ENCODE measurements around the gene ALDH1A2.

ALDH1A2 gene

DNA sequence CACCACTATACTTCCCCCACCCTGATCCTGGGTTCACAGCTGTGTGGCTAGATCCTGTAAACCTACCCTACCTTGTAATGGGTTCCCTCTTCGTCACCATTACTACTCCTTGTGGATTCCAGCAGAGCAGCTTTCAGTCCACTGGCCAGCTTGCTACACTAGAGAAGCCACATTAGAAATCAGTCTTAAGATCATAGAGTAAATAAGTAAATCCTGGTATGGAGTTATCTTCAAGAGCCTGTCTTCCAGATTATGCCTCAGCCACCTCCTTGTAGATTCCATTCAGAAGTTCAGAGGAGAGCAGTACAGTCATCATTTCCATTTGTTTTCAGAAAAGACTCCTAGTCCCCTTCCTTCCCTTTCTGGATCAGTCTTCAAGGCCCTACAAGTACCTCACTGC lies 123.7 kb downstream of the ALDH1A2 start:
- Histone ChIP-seq H3K4me1 (ENCODE audit: control insufficient read depth, insufficient read depth, low read length) (no peaks in the 10 kb centered on the region), H3K9me3 (ENCODE audit: control insufficient read depth, insufficient read depth, low read depth, low read length) (no peaks in the 10 kb centered on the region), H3K9ac (ENCODE audit: low read length) (no peak overlapping the region), H3K27ac (ENCODE audit: low read depth, low read length) (no peak overlapping the region), H3K36me3 (ENCODE audit: control insufficient read depth, insufficient read depth, low read length) (no peaks in the 10 kb centered on the region), H3K27me3 (ENCODE audit: control insufficient read depth, insufficient read depth, low read length) (no peaks in the 10 kb centered on the region), H3K4me3 (ENCODE audit: low read depth, low read length) (no peak overlapping the region)

DNA sequence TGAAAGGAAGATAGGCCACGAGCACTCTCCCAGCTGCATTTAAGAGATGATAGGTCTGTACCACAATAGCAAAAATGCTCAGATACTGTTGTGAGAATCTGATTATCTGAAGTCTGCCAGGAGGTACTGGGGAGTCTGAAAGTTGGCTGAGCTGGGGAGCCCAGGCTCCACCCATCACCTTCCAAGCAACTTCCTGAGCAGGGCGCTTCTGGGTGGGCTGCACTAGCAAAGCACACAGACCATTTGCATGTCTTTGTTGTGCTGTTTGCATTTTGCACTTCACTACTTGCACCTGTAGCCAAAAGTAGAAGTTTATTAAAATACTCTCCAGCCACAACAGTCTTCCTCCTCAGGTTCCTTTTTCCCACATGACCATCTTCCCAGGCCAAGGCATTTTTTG lies 133.2 kb downstream of the ALDH1A2 start:
- H3K4me3 ChIP-seq (ENCODE audit: low read depth, low read length): no peak overlapping the region
- H3K9ac ChIP-seq (ENCODE audit: low read length): no peak overlapping the region
- H3K27me3 ChIP-seq (ENCODE audit: control insufficient read depth, insufficient read depth, low read length): no peaks in the 10 kb centered on the region
- H3K9me3 ChIP-seq (ENCODE audit: control insufficient read depth, insufficient read depth, low read depth, low read length): no peaks in the 10 kb centered on the region
- no peaks in the 10 kb centered on the region for H3K36me3 ChIP-seq (ENCODE audit: control insufficient read depth, insufficient read depth, low read length)
- H3K4me1 ChIP-seq (ENCODE audit: control insufficient read depth, insufficient read depth, low read length): peaks cover 7% of the 10 kb centered on the region
- H3K27ac ChIP-seq (ENCODE audit: low read depth, low read length): no peak overlapping the region

DNA sequence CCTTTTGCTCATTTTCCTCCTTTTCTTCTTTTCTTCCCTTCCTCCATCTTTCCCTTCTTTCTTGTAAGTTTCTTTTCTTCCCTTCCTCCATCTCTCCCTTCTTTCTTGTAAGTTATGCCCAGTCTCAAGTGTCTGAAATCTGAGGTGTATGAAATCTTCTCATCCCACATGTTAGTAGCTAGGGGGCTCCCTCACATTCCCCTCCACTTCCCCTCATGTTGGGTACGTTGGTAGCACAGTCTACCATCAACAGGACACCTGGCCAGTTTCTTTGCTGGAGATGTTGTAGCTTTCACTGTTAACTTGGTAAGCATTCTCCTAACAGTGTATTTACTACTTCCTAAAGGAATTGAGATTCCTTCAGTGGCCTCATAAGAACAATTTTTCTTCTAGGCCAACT lies 133.9 kb downstream of the ALDH1A2 start:
- Histone ChIP-seq H3K27ac (ENCODE audit: low read depth, low read length) (no peak overlapping the region), H3K27me3 (ENCODE audit: control insufficient read depth, insufficient read depth, low read length) (no peaks in the 10 kb centered on the region), H3K9ac (ENCODE audit: low read length) (no peak overlapping the region), H3K4me3 (ENCODE audit: low read depth, low read length) (no peak overlapping the region), H3K9me3 (ENCODE audit: control insufficient read depth, insufficient read depth, low read depth, low read length) (no peaks in the 10 kb centered on the region), H3K4me1 (ENCODE audit: control insufficient read depth, insufficient read depth, low read length) (peaks cover 7% of the 10 kb centered on the region), H3K36me3 (ENCODE audit: control insufficient read depth, insufficient read depth, low read length) (no peaks in the 10 kb centered on the region)

DNA sequence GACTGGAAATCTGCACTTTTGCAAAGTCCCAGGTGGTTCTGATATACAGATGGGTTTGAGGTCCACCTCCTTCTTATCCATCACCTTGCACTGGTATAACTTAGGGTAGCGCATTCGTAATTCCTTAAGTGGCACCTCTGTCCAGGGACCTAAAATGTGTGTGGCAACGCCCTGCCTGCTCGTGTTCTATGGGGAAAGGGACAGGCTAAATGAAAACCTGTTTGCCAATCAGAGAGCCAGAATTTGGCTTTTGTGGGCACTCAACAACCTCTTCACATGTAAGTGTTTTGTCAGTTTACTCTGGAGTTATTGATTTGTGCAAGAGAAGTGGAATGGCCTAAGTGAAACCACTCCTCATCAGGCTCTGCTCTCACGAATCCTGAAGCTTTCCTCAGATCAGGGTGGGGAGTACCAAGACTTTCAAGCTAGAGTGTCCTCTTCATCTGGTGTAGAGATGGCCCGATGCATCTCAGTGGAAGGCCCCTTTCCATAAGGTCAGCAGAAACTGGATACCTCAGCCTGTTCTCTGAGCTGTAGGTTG lies 138.3 kb downstream of the ALDH1A2 start:
- H3K36me3 ChIP-seq (ENCODE audit: control insufficient read depth, insufficient read depth, low read length): no peaks in the 10 kb centered on the region
- no peaks in the 10 kb centered on the region; the same call in 1 of the 2 replicates for H3K27me3 ChIP-seq (ENCODE audit: control insufficient read depth, insufficient read depth, low read length)
- peaks cover 1% of the 10 kb centered on the region for H3K4me1 ChIP-seq (ENCODE audit: control insufficient read depth, insufficient read depth, low read length)
- H3K9ac ChIP-seq (ENCODE audit: low read length): no peak overlapping the region
- H3K4me3 ChIP-seq (ENCODE audit: low read depth, low read length): no peak overlapping the region
- H3K9me3 ChIP-seq (ENCODE audit: control insufficient read depth, insufficient read depth, low read depth, low read length): no peaks in the 10 kb centered on the region
- H3K27ac ChIP-seq (ENCODE audit: low read depth, low read length): no peak overlapping the region

- no peaks in the 10 kb centered on the region for H3K4me1 ChIP-seq (ENCODE audit: control insufficient read depth, insufficient read depth, low read length)
- H3K27me3 ChIP-seq (ENCODE audit: control insufficient read depth, insufficient read depth, low read length): no peaks in the 10 kb centered on the region; the same call in 1 of the 2 replicates
- H3K9me3 ChIP-seq (ENCODE audit: control insufficient read depth, insufficient read depth, low read depth, low read length): no peaks in the 10 kb centered on the region
- no peak overlapping the region for H3K27ac ChIP-seq (ENCODE audit: low read depth, low read length)
- H3K36me3 ChIP-seq (ENCODE audit: control insufficient read depth, insufficient read depth, low read length): no peaks in the 10 kb centered on the region
- H3K9ac ChIP-seq (ENCODE audit: low read length): no peak overlapping the region
- H3K4me3 ChIP-seq (ENCODE audit: low read depth, low read length): no peak overlapping the region
These were observed 139.9 kb downstream of the ALDH1A2 start for GRCh38 chr15:57925650-57926049.

- no peak overlapping the region for H3K9ac ChIP-seq (ENCODE audit: low read length)
- H3K27me3 ChIP-seq (ENCODE audit: control insufficient read depth, insufficient read depth, low read length): no peaks in the 10 kb centered on the region; the same call in 1 of the 2 replicates
- H3K27ac ChIP-seq (ENCODE audit: low read depth, low read length): no peak overlapping the region
- no peak overlapping the region for H3K4me3 ChIP-seq (ENCODE audit: low read depth, low read length)
- no peaks in the 10 kb centered on the region for H3K36me3 ChIP-seq (ENCODE audit: control insufficient read depth, insufficient read depth, low read length)
- H3K9me3 ChIP-seq (ENCODE audit: control insufficient read depth, insufficient read depth, low read depth, low read length): no peaks in the 10 kb centered on the region
- H3K4me1 ChIP-seq (ENCODE audit: control insufficient read depth, insufficient read depth, low read length): no peaks in the 10 kb centered on the region
These were observed 140.9 kb downstream of the ALDH1A2 start for GRCh38 chr15:57924598-57924997.

DNA sequence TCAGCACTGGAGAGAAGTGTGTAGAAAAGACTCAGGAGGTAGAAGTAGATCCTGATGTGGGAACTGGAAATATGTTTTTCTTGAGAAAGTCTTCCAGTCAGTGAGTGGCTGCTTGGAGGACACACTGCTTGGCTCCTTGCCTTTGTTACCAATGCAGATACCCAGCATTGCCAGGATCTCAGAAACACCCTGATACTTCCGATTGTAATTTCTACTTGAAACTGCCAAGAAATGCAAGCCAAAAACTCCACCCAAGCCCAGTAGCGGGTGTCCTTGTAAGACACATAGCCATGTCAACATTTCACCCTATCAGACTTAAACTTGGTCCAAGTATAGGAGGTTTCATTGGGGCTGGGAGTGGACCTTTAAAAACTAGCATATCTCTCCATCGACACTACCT lies 141.8 kb downstream of the ALDH1A2 start:
- Histone ChIP-seq H3K9me3 (ENCODE audit: control insufficient read depth, insufficient read depth, low read depth, low read length) (no peaks in the 10 kb centered on the region), H3K36me3 (ENCODE audit: control insufficient read depth, insufficient read depth, low read length) (no peaks in the 10 kb centered on the region), H3K27ac (ENCODE audit: low read depth, low read length) (no peak overlapping the region), H3K4me1 (ENCODE audit: control insufficient read depth, insufficient read depth, low read length) (no peaks in the 10 kb centered on the region), H3K4me3 (ENCODE audit: low read depth, low read length) (no peak overlapping the region), H3K27me3 (ENCODE audit: control insufficient read depth, insufficient read depth, low read length) (no peaks in the 10 kb centered on the region; the same call in 1 of the 2 replicates), H3K9ac (ENCODE audit: low read length) (no peak overlapping the region)

DNA sequence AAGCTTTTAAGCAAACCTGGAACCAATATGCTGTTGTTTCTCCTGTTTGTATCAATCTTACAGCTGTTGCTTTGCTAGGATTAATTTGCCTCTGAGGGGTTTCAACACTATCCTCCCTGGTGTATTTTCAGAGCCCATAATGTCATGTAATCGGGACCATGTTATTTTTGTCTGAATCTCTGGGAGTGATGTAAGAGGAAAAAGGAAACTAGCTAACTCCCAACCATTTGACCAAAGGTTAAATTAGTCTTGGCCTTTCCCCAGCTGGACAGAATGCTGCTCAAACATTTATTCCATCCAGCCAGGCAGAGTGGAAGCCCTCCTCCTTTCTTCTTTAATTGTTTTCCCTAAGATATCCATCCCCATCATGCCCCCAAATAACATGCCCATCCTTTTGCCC lies 142.2 kb downstream of the ALDH1A2 start:
- Histone ChIP-seq H3K27me3 (ENCODE audit: control insufficient read depth, insufficient read depth, low read length) (no peaks in the 10 kb centered on the region; the same call in 1 of the 2 replicates), H3K36me3 (ENCODE audit: control insufficient read depth, insufficient read depth, low read length) (no peaks in the 10 kb centered on the region), H3K9me3 (ENCODE audit: control insufficient read depth, insufficient read depth, low read depth, low read length) (no peaks in the 10 kb centered on the region), H3K4me3 (ENCODE audit: low read depth, low read length) (no peak overlapping the region), H3K4me1 (ENCODE audit: control insufficient read depth, insufficient read depth, low read length) (no peaks in the 10 kb centered on the region), H3K27ac (ENCODE audit: low read depth, low read length) (no peak overlapping the region), H3K9ac (ENCODE audit: low read length) (no peak overlapping the region)

DNA sequence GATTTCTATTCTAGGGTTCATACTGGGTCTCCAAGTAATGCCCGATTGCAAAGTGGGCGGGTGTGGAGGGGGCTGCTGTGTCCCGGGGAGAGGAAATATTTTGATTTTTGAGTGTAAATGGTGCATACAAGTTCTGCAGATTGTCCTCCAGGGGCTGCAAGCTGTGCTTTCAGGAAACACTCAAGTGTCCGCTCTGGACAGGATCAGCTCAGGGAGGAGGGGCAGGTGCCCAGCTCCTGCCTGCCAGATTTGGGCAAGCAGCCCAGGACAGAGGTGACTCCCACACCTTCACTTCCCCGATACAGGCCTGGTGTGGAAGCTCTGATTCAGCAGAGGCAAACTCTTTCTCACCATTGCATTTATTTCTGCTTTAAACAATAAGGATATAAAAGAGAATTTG lies 142.7 kb downstream of the ALDH1A2 start:
- H3K27me3 ChIP-seq (ENCODE audit: control insufficient read depth, insufficient read depth, low read length): no peaks in the 10 kb centered on the region; the same call in 1 of the 2 replicates
- H3K9me3 ChIP-seq (ENCODE audit: control insufficient read depth, insufficient read depth, low read depth, low read length): no peaks in the 10 kb centered on the region
- no peak overlapping the region for H3K27ac ChIP-seq (ENCODE audit: low read depth, low read length)
- no peaks in the 10 kb centered on the region for H3K36me3 ChIP-seq (ENCODE audit: control insufficient read depth, insufficient read depth, low read length)
- no peaks in the 10 kb centered on the region for H3K4me1 ChIP-seq (ENCODE audit: control insufficient read depth, insufficient read depth, low read length)
- no peak overlapping the region for H3K9ac ChIP-seq (ENCODE audit: low read length)
- no peak overlapping the region for H3K4me3 ChIP-seq (ENCODE audit: low read depth, low read length)

DNA sequence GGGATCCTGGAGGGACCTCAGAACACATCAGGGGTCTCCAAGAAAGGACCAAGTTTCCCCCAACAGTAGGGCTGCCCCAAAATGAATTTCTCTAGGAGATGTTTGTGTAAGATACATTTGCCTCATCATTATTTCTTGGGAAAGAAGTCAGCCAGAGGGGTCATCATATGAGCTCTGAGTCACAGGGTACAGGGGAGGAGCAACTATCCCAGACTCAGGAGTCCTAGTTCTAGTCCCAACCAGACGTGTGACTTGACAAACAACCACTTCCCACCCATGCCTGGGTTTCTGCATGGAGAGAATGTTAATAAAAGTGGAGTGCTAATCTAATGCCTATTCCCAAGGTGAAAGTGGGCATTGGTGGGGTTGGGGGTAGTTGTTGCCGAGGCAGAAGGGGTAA lies 144.1 kb downstream of the ALDH1A2 start:
- H3K9me3 ChIP-seq (ENCODE audit: control insufficient read depth, insufficient read depth, low read depth, low read length): no peaks in the 10 kb centered on the region
- H3K4me3 ChIP-seq (ENCODE audit: low read depth, low read length): no peak overlapping the region
- H3K4me1 ChIP-seq (ENCODE audit: control insufficient read depth, insufficient read depth, low read length): no peaks in the 10 kb centered on the region
- no peak overlapping the region for H3K27ac ChIP-seq (ENCODE audit: low read depth, low read length)
- no peaks in the 10 kb centered on the region for H3K36me3 ChIP-seq (ENCODE audit: control insufficient read depth, insufficient read depth, low read length)
- no peak overlapping the region for H3K9ac ChIP-seq (ENCODE audit: low read length)
- H3K27me3 ChIP-seq (ENCODE audit: control insufficient read depth, insufficient read depth, low read length): no peaks in the 10 kb centered on the region; the same call in 1 of the 2 replicates

DNA sequence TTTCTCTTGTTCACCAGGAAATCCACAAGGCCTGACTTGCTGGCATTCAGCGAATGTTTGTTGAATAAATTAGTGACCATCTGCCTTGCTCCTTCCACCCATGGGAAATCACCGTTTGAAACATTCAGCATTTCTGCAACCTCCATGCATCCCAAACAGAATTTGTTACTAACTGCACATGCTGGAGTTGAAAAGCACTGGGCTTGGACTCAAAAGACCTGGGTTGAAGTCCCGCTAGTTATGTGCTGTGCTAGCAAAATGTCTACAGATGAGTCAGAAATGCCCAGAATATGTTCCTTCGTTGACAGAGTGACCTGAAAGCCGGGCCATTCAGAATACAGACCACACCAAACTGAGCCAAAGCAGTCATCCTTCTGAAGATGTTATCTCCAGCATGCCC lies 144.6 kb downstream of the ALDH1A2 start:
- Histone ChIP-seq H3K4me3 (ENCODE audit: low read depth, low read length) (no peak overlapping the region), H3K9ac (ENCODE audit: low read length) (no peak overlapping the region), H3K9me3 (ENCODE audit: control insufficient read depth, insufficient read depth, low read depth, low read length) (no peaks in the 10 kb centered on the region), H3K36me3 (ENCODE audit: control insufficient read depth, insufficient read depth, low read length) (no peaks in the 10 kb centered on the region), H3K4me1 (ENCODE audit: control insufficient read depth, insufficient read depth, low read length) (no peaks in the 10 kb centered on the region), H3K27me3 (ENCODE audit: control insufficient read depth, insufficient read depth, low read length) (no peaks in the 10 kb centered on the region; the same call in 1 of the 2 replicates), H3K27ac (ENCODE audit: low read depth, low read length) (no peak overlapping the region)

DNA sequence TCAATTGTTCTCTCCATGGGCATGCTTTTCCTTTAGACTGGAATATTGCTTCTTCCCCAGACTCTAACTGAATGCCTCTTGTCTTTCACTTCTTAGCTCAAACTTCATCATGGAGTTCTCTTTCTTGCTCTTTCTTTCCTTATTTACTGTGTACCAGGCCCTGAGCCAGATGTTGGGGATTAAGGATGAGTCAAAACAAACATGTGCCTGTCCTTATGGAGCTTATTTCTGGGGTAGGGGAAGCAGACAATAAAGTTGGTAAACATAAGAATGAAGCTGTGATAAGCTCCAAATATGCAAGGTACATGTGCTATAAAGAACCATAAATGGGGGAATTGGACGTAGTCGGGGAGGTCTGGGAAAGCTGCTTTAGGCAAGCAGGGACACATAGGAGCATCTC lies 145.8 kb downstream of the ALDH1A2 start:
- no peaks in the 10 kb centered on the region for H3K4me1 ChIP-seq (ENCODE audit: control insufficient read depth, insufficient read depth, low read length)
- H3K9me3 ChIP-seq (ENCODE audit: control insufficient read depth, insufficient read depth, low read depth, low read length): no peaks in the 10 kb centered on the region
- no peak overlapping the region for H3K9ac ChIP-seq (ENCODE audit: low read length)
- no peak overlapping the region for H3K4me3 ChIP-seq (ENCODE audit: low read depth, low read length)
- H3K27ac ChIP-seq (ENCODE audit: low read depth, low read length): no peak overlapping the region
- H3K36me3 ChIP-seq (ENCODE audit: control insufficient read depth, insufficient read depth, low read length): no peaks in the 10 kb centered on the region
- no peaks in the 10 kb centered on the region for H3K27me3 ChIP-seq (ENCODE audit: control insufficient read depth, insufficient read depth, low read length)
